H9 (cell line): ENCODE measurements around the gene PLEKHG5. TPM values are rescaled to one million over a fixed set of nuclear protein-coding genes. Genes with fewer than 3 reads are reported as not detected.

Experiments
- DNase-seq: peaks from one replicate; pipeline ENCODE4 v3.0.0-alpha.2; 2017
- H2AFZ ChIP-seq: one replicate; pipeline ENCODE4 v1.6.1; 2013; ENCODE audit warnings: mild to moderate bottlenecking, low read length, control low read depth, moderate library complexity
- H2AK5ac ChIP-seq: 2 replicates; pipeline ENCODE4 v1.6.1; 2013; ENCODE audit warnings: low read length, control low read depth, mixed read lengths; ENCODE audit not compliant: insufficient read length
- H2BK120ac ChIP-seq: one replicate; pipeline ENCODE4 v1.6.1; 2013; ENCODE audit warnings: low read depth, mild to moderate bottlenecking, low read length, control low read depth, inconsistent platforms; ENCODE audit not compliant: poor library complexity, severe bottlenecking
- H2BK12ac ChIP-seq: 2 replicates; pipeline ENCODE4 v1.6.1; 2013; ENCODE audit warnings: low read length, control low read depth, mixed read lengths, low read depth; ENCODE audit not compliant: insufficient read length
- H2BK15ac ChIP-seq: 2 replicates; pipeline ENCODE4 v1.6.1; 2013; ENCODE audit warnings: low read depth, low read length, control low read depth
- H2BK20ac ChIP-seq: one replicate; pipeline ENCODE4 v1.6.1; 2013; ENCODE audit warnings: low read depth, mild to moderate bottlenecking, low read length, control low read depth, inconsistent platforms; ENCODE audit not compliant: poor library complexity, severe bottlenecking
- H2BK5ac ChIP-seq: 2 replicates; pipeline ENCODE4 v1.6.1; 2013; ENCODE audit warnings: low read length, control low read depth, mixed read lengths; ENCODE audit not compliant: insufficient read length
- H3K14ac ChIP-seq: 2 replicates; pipeline ENCODE4 v1.6.1; 2013; ENCODE audit warnings: low read length, control low read depth; ENCODE audit not compliant: insufficient read depth
- H3K18ac ChIP-seq: 2 replicates; pipeline ENCODE4 v1.6.1; 2013; ENCODE audit warnings: low read depth, mild to moderate bottlenecking, mixed read lengths, low read length, control low read depth; ENCODE audit not compliant: insufficient read length
- H3K23ac ChIP-seq: 2 replicates; pipeline ENCODE4 v1.6.1; 2013; ENCODE audit warnings: low read length, control low read depth, mixed read lengths, low read depth; ENCODE audit not compliant: insufficient read length
- H3K23me2 ChIP-seq: 2 replicates; pipeline ENCODE4 v1.6.1; 2013; ENCODE audit warnings: low read depth, mild to moderate bottlenecking, mixed read lengths, low read length, control low read depth; ENCODE audit not compliant: insufficient read length, poor library complexity, severe bottlenecking
- H3K27ac ChIP-seq: 2 replicates; pipeline ENCODE4 v1.5.1; 2013; ENCODE audit warnings: low read length, control low read depth, mixed read lengths, low read depth; ENCODE audit not compliant: insufficient read length
- H3K27me3 ChIP-seq: 2 replicates; pipeline ENCODE4 v1.6.1; 2013; ENCODE audit warnings: low read length, control low read depth, inconsistent platforms; ENCODE audit not compliant: insufficient read depth
- H3K4ac ChIP-seq: 2 replicates; pipeline ENCODE4 v1.6.1; 2013; ENCODE audit warnings: low read depth, mild to moderate bottlenecking, control low read depth, inconsistent platforms, low read length, moderate library complexity
- H3K4me1 ChIP-seq: 2 replicates; pipeline ENCODE4 v1.6.1; 2013; ENCODE audit warnings: low read length, control low read depth, inconsistent platforms; ENCODE audit not compliant: insufficient read depth
- H3K4me2 ChIP-seq: 2 replicates; pipeline ENCODE4 v1.6.1; 2013; ENCODE audit warnings: low read length, control low read depth, mixed read lengths; ENCODE audit not compliant: insufficient read length, insufficient read depth
- H3K56ac ChIP-seq: 2 replicates; pipeline ENCODE4 v1.6.1; 2013; ENCODE audit warnings: low read depth, mild to moderate bottlenecking, mixed read lengths, low read length, control low read depth; ENCODE audit not compliant: insufficient read length
- H3K79me1 ChIP-seq: 2 replicates; pipeline ENCODE4 v1.6.1; 2013; ENCODE audit warnings: low read depth, mild to moderate bottlenecking, moderate library complexity, low read length, control low read depth, inconsistent platforms; ENCODE audit not compliant: insufficient read depth, poor library complexity, severe bottlenecking
- H3K79me2 ChIP-seq: 2 replicates; pipeline ENCODE4 v1.6.1; 2013; ENCODE audit warnings: low read length, control low read depth, inconsistent platforms; ENCODE audit not compliant: insufficient read depth
- H3K9ac ChIP-seq: 2 replicates; pipeline ENCODE4 v1.6.1; 2013; ENCODE audit warnings: low read length, control low read depth, mixed read lengths; ENCODE audit not compliant: insufficient read length; ENCODE audit errors: extremely low read depth
- H3K9me3 ChIP-seq: one replicate; pipeline ENCODE4 v1.6.1; 2013; ENCODE audit warnings: low read depth, low read length, inconsistent platforms; ENCODE audit not compliant: control insufficient read depth
- H3T11ph ChIP-seq: one replicate; pipeline ENCODE4 v1.6.1; 2013; ENCODE audit warnings: mild to moderate bottlenecking, low read length, control low read depth, inconsistent platforms
- H4K20me1 ChIP-seq: one replicate; pipeline ENCODE4 v1.6.1; 2013; ENCODE audit not compliant: control insufficient read depth, insufficient read length, insufficient read depth
- H4K5ac ChIP-seq: 2 replicates; pipeline ENCODE4 v1.6.1; 2013; ENCODE audit warnings: low read depth, mild to moderate bottlenecking, mixed read lengths, low read length, control low read depth; ENCODE audit not compliant: insufficient read length
- H4K8ac ChIP-seq: replicated peaks from 2 replicates; pipeline ENCODE4 v1.6.1; 2013; ENCODE audit warnings: low read length, control low read depth, mixed read lengths, low read depth; ENCODE audit not compliant: insufficient read length
- H4K91ac ChIP-seq: 2 replicates; pipeline ENCODE4 v1.6.1; 2013; ENCODE audit warnings: low read depth, mild to moderate bottlenecking, moderate library complexity, mixed read lengths, low read length, control low read depth; ENCODE audit not compliant: insufficient read length
- H3K27ac Mint-ChIP-seq, 3 experiments: 2 replicates in 2 of 3; 3 replicates in 1 of 3; pipeline ENCODE4 v1.8.0; 2020 to 2021; ENCODE audit warnings: mixed read lengths in 3 of 3, mild to moderate bottlenecking in 1 of 3, moderate library complexity in 1 of 3
- H3K27me3 Mint-ChIP-seq: 2 replicates; pipeline ENCODE4 v1.8.0; 2021; ENCODE audit warnings: low read depth, mild to moderate bottlenecking, moderate library complexity, mixed read lengths
- H3K36me3 Mint-ChIP-seq, 3 experiments: 2 replicates in 2 of 3; 3 replicates in 1 of 3; pipeline ENCODE4 v1.8.0; 2020 to 2021; ENCODE audit warnings: low read depth in 3 of 3, mixed read lengths in 3 of 3; ENCODE audit not compliant: insufficient read depth in 1 of 3
- H3K4me1 Mint-ChIP-seq, 2 experiments: 2 replicates each; pipeline ENCODE4 v1.8.0; 2020; ENCODE audit warnings: mixed read lengths in 2 of 2
- H3K4me3 Mint-ChIP-seq, 2 experiments: 2 replicates in 1 of 2; 3 replicates in 1 of 2; pipeline ENCODE4 v1.8.0; 2020 to 2021; ENCODE audit warnings: mild to moderate bottlenecking in 2 of 2, mixed read lengths in 2 of 2, moderate library complexity in 1 of 2
- H3K9me3 Mint-ChIP-seq, 2 experiments: 2 replicates in 1 of 2; 3 replicates in 1 of 2; pipeline ENCODE4 v1.8.0; 2020; ENCODE audit warnings: mild to moderate bottlenecking in 2 of 2, mixed read lengths in 2 of 2, moderate library complexity in 1 of 2
- CTCF ChIP-seq: fragments of 200-600 bp; sonication (generic); conservative IDR thresholded peaks from 3 replicates; pipeline ENCODE4 v1.8.0; 2021; ENCODE audit warnings: antibody characterized with exemption, mild to moderate bottlenecking
- WGBS: extraction: QIAGEN DNeasy Blood & Tissue Kit; methylation state at CpG from one replicate; pipeline ENCODE4 v1.1.7; 2013; ENCODE audit warnings: missing lambda C conversion rate, low lambda C conversion rate, mixed read lengths; ENCODE audit not compliant: insufficient read length; ENCODE audit errors: extremely low coverage; 5-methylcytosine and 5-hydroxymethylcytosine counted together
- total RNA-seq: library from RNA; stranded (reverse); gene quantifications from 2 replicates; pipeline ENCODE4 v1.2.1, GENCODE V29; 2021

The PLEKHG5 gene
- total RNA-seq, 1 experiment from 2014 or later, result 22.3 TPM

GRCh38 chr1:6463120-6463412, 28.4 kb downstream of the PLEKHG5 start:
- Histone ChIP-seq H4K20me1 (no peaks in the 10 kb centered on the region), H4K8ac (no peak overlapping the region), H4K5ac (no peak overlapping the region), H2BK120ac (no peak overlapping the region), H3K56ac (no peak overlapping the region), H3K23ac (no peak overlapping the region), H2BK5ac (no peak overlapping the region), H3K4me2 (no peak overlapping the region), H2BK20ac (no peak overlapping the region), H3K18ac (no peak overlapping the region), H2BK12ac (no peak overlapping the region), H3K27me3 (no peaks in the 10 kb centered on the region), H3K23me2 (no peaks in the 10 kb centered on the region), H3K27ac (no peak overlapping the region), H3T11ph (no peak overlapping the region), H2AFZ (no peak overlapping the region), H3K4me1 (peaks cover 3% of the 10 kb centered on the region; the same call in 1 of the 2 replicates), H3K14ac (no peak overlapping the region; the same call in 1 of the 2 replicates), H2AK5ac (no peak overlapping the region), H4K91ac (no peak overlapping the region), H3K9ac (no peak overlapping the region), H3K4ac (no peak overlapping the region), H2BK15ac (no peak overlapping the region), H3K79me1 (no peaks in the 10 kb centered on the region), H3K9me3 (no peaks in the 10 kb centered on the region), H3K79me2 (no peaks in the 10 kb centered on the region)
- Mint-ChIP-seq H3K9me3 (no peaks in the 10 kb centered on the region), H3K27me3 (no peaks in the 10 kb centered on the region; the same call in 1 of the 2 replicates), H3K4me3 (no peak overlapping the region), H3K36me3 (peaks cover 1 to 38% (median 27%) of the 10 kb centered on the region in 3 experiments; a peak in 6 of 7 replicates), H3K27ac (no peak overlapping the region), H3K4me1 (peaks cover 16 to 30% of the 10 kb centered on the region in 2 experiments)
- WGBS, result no CpG with 5 or more reads among the region's 1 CpG
- TF ChIP-seq CTCF, result no peak
- DNase-seq, result no peak
